IMR-90 (cell line): ENCODE measurements around the gene POU2F1. TPM values are rescaled to one million over a fixed set of nuclear protein-coding genes. Genes with fewer than 3 reads are reported as not detected.

ENCODE experiments used
- ATAC-seq: fragments of 200-7000 bp; cut with Tn5 transposase; 2 replicates; pipeline ENCODE4 v1.9.1; 2020; ENCODE audit warnings: low read depth, mild to moderate bottlenecking, moderate library complexity
- BruUV-seq: library from RNA; stranded (reverse); fragments of 400-500 nt; replicated peaks from 2 replicates; lab custom pipeline; 2021; lab: Mats Ljungman, UMichigan
- CTCF ChIA-PET: fragments of 300-600 bp; formaldehyde crosslinking; extraction: SDS; loops from one replicate; lab custom pipeline; 2021; ENCODE audit warnings: antibody characterized with exemption; lab: Yijun Ruan, JAX
- POLR2A ChIA-PET: fragments of 300-600 bp; sonication (Branson Sonifier 250); formaldehyde crosslinking; loops from one replicate; lab custom pipeline; 2022; ENCODE audit warnings: antibody characterized with exemption; ENCODE audit not compliant: unreplicated experiment; lab: Charles Lee
- DNase-seq: peaks from one replicate; pipeline ENCODE4 v3.0.0; 2013
- H2AFZ ChIP-seq: replicated peaks from 2 replicates; pipeline ENCODE3; 2013; ENCODE audit warnings: low read length, mild to moderate bottlenecking; ENCODE audit not compliant: poor library complexity
- H2AK5ac ChIP-seq: 2 replicates; pipeline ENCODE4 v1.6.1; 2013; ENCODE audit warnings: low read depth, low read length, inconsistent platforms
- H2AK9ac ChIP-seq: replicated peaks from 2 replicates; pipeline ENCODE3; 2013; ENCODE audit warnings: mild to moderate bottlenecking, low read depth, low read length, moderate library complexity; ENCODE audit not compliant: poor library complexity
- H2BK120ac ChIP-seq: 2 replicates; pipeline ENCODE4 v1.6.1; 2013; ENCODE audit warnings: low read depth, low read length, inconsistent platforms
- H2BK15ac ChIP-seq: 3 replicates; pipeline ENCODE4 v1.6.1; 2013; ENCODE audit warnings: low read depth, low read length, inconsistent platforms
- H2BK20ac ChIP-seq: 2 replicates; pipeline ENCODE4 v1.6.1; 2013; ENCODE audit warnings: low read depth, mild to moderate bottlenecking, inconsistent platforms, low read length, moderate library complexity
- H2BK5ac ChIP-seq: 2 replicates; pipeline ENCODE4 v1.6.1; 2013; ENCODE audit warnings: mild to moderate bottlenecking, low read depth, low read length, inconsistent platforms; ENCODE audit not compliant: poor library complexity, severe bottlenecking
- H3K14ac ChIP-seq: replicated peaks from 2 replicates; pipeline ENCODE4 v1.6.1; 2013; ENCODE audit warnings: low read depth, low read length, inconsistent platforms
- H3K18ac ChIP-seq: 2 replicates; pipeline ENCODE4 v1.6.1; 2013; ENCODE audit warnings: low read depth, low read length, control low read depth
- H3K23ac ChIP-seq: 2 replicates; pipeline ENCODE4 v1.6.1; 2013; ENCODE audit warnings: low read depth, low read length, inconsistent platforms
- H3K27ac ChIP-seq: 2 replicates; pipeline ENCODE4 v1.5.1; 2013; ENCODE audit warnings: mild to moderate bottlenecking, control low read depth, low read length; ENCODE audit not compliant: insufficient read depth
- H3K27me3 ChIP-seq: 2 replicates; pipeline ENCODE4 v1.6.1; 2013; ENCODE audit warnings: low read length; ENCODE audit not compliant: control insufficient read depth, insufficient read depth
- H3K36me3 ChIP-seq: 2 replicates; pipeline ENCODE4 v1.6.1; 2013; ENCODE audit warnings: low read length, mixed read lengths; ENCODE audit not compliant: control insufficient read depth, insufficient read depth
- H3K4ac ChIP-seq: 2 replicates; pipeline ENCODE4 v1.6.1; 2013; ENCODE audit warnings: low read depth, low read length, inconsistent platforms
- H3K4me1 ChIP-seq: 2 replicates; pipeline ENCODE4 v1.6.1; 2013; ENCODE audit warnings: low read length, mixed read lengths; ENCODE audit not compliant: control insufficient read depth, insufficient read depth
- H3K4me2 ChIP-seq: 2 replicates; pipeline ENCODE4 v1.6.1; 2013; ENCODE audit warnings: low read depth, mild to moderate bottlenecking, control low read depth, low read length, moderate library complexity
- H3K4me3 ChIP-seq: 2 replicates; pipeline ENCODE4 v1.5.1; 2013; ENCODE audit warnings: low read depth, mild to moderate bottlenecking, control low read depth, low read length, moderate library complexity; ENCODE audit not compliant: insufficient read depth
- H3K56ac ChIP-seq: 2 replicates; pipeline ENCODE4 v1.6.1; 2013; ENCODE audit warnings: low read length, inconsistent platforms; ENCODE audit not compliant: insufficient read depth; ENCODE audit errors: extremely low read depth
- H3K79me1 ChIP-seq, 2 experiments: 2 replicates each; pipeline ENCODE4 v1.6.1; 2013; ENCODE audit warnings: low read length in 2 of 2, inconsistent platforms in 1 of 2, low read depth in 1 of 2
- H3K9ac ChIP-seq: 2 replicates; pipeline ENCODE4 v1.6.1; 2013; ENCODE audit warnings: low read depth, low read length, control low read depth
- H3K9me1 ChIP-seq: 2 replicates; pipeline ENCODE4 v1.6.1; 2013; ENCODE audit warnings: low read length, inconsistent platforms; ENCODE audit not compliant: insufficient read depth
- H3K9me3 ChIP-seq: 2 replicates; pipeline ENCODE4 v1.6.1; 2013; ENCODE audit warnings: low read length; ENCODE audit not compliant: control insufficient read depth, insufficient read depth
- H4K20me1 ChIP-seq: 2 replicates; pipeline ENCODE4 v1.6.1; 2013; ENCODE audit warnings: low read length, inconsistent platforms; ENCODE audit not compliant: insufficient read depth
- H4K5ac ChIP-seq: 2 replicates; pipeline ENCODE4 v1.6.1; 2013; ENCODE audit warnings: mild to moderate bottlenecking, low read depth, low read length, control low read depth
- H4K8ac ChIP-seq, 2 experiments: 2 replicates each; pipeline ENCODE4 v1.6.1; 2013; ENCODE audit warnings: low read depth in 2 of 2, low read length in 2 of 2, control low read depth in 1 of 2, inconsistent platforms in 1 of 2
- H4K91ac ChIP-seq: 2 replicates; pipeline ENCODE4 v1.6.1; 2013; ENCODE audit warnings: low read depth, low read length, inconsistent platforms; ENCODE audit not compliant: insufficient read depth
- BHLHE40 ChIP-seq: fragments of 150-350 bp; IDR thresholded peaks from 2 replicates; pipeline ENCODE4 v1.6.1; 2016; ENCODE audit warnings: mild to moderate bottlenecking, low read depth, low read length
- CHD1 ChIP-seq: IDR thresholded peaks from 2 replicates; pipeline ENCODE4 v1.6.1; 2012; ENCODE audit warnings: low read depth, low read length, improper control_type of control experiment
- MAZ ChIP-seq: IDR thresholded peaks from 2 replicates; pipeline ENCODE4 v1.6.1; 2012; ENCODE audit warnings: low read depth, mild to moderate bottlenecking, low read length, improper control_type of control experiment, moderate library complexity, borderline replicate concordance
- POLR2A ChIP-seq: IDR thresholded peaks from 2 replicates; pipeline ENCODE4 v1.6.1; 2012; ENCODE audit warnings: mild to moderate bottlenecking, low read depth, low read length
- RAD21 ChIP-seq: IDR thresholded peaks from 2 replicates; pipeline ENCODE4 v1.6.1; 2012; ENCODE audit warnings: low read length, improper control_type of control experiment
- RFX5 ChIP-seq: IDR thresholded peaks from 2 replicates; pipeline ENCODE4 v1.8.0; 2012; ENCODE audit warnings: low read depth, mild to moderate bottlenecking, low read length, moderate library complexity
- SMC3 ChIP-seq: fragments of 150-350 bp; IDR thresholded peaks from 2 replicates; pipeline ENCODE4 v1.6.1; 2016; ENCODE audit warnings: low read depth, mild to moderate bottlenecking, antibody characterized with exemption, low read length, moderate library complexity
- dilution Hi-C: fragments of 300-500 bp; cut with HindIII; formaldehyde crosslinking; loops from one replicate; pipeline ENCODE4 v1.14.3; 2018; ENCODE audit warnings: low sequenced_read_pairs; ENCODE audit not compliant: unreplicated experiment
- in situ Hi-C: fragments of 300-500 bp; cut with MboI; formaldehyde crosslinking; loops from 3 replicates; pipeline ENCODE4 v1.14.3; 2019; ENCODE audit warnings: low sequenced_read_pairs, inconsistent platforms, mixed read lengths
- intact Hi-C: fragments of 100-400 bp; cut with micrococcal nuclease; formaldehyde crosslinking; loops from 2 replicates; pipeline ENCODE4 v1.10.0; 2022
- polyA plus RNA-seq, 3 experiments: library from polyadenylated mRNA; depleted of rRNA; stranded (reverse); fragments of >200 nt; gene quantifications; 2 replicates each; pipeline ENCODE4 v1.2.3, GENCODE V29; 2012; ENCODE audit warnings: low replicate concordance in 1 of 3
- total RNA-seq: library from RNA; depleted of rRNA; stranded (reverse); fragments of >200 nt; gene quantifications from 2 replicates; pipeline ENCODE4 v1.2.3, GENCODE V29; 2012
- TF ChIP-seq, protein P1 (sequence below): fragments of 150-350 bp; IDR thresholded peaks from 2 replicates; pipeline ENCODE4 v1.6.1; 2016; ENCODE audit warnings: low read depth, mild to moderate bottlenecking, low read length, moderate library complexity, borderline replicate concordance
- TF ChIP-seq, protein P2 (sequence below): fragments of 150-350 bp; IDR thresholded peaks from 2 replicates; pipeline ENCODE4 v1.6.1; 2017; ENCODE audit warnings: mild to moderate bottlenecking, antibody characterized with exemption, low read length, low read depth
- TF ChIP-seq, protein P3 (sequence below): conservative IDR thresholded peaks from 2 replicates; pipeline ENCODE4 v1.5.1; 2012; ENCODE audit warnings: mild to moderate bottlenecking, low read depth, low read length, improper control_type of control experiment

POU2F1 gene
- total and polyA plus RNA-seq, 2 of the 4 experiments (the other 2 are of a cell fraction), result 1.2 to 3.4 TPM

DNA sequence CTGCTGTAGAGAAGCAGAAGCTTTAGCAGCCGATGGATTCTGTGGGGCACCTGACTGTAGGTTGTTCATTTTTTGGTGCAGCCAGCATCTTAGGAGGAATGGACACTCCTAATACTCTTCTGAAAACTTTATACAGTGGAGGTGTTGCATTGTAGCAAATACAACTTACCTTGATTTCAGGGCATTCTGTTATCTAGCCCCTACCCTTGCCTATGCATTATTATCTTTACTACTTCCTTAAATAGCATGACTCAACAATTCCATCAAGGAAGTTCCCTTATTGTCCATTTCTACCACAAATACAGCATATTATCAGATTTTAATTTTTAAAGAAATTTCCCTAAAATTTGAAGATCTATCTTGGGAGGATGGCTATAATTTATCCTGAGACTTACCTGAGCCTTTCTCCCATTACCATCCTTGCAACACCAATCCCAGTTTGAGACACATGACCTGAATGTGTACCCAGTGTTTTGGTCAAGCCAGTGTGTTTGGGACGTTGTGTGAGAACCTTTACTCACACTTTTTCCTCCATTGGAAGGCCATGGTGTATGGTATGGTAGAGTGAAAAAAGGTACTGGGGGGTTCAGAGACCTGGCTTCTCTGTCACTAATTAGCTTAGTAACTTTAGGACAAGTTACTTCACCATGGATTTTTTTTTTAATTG, 9.2 kb downstream of the POU2F1 start (continued):
- no peak for TF ChIP-seq RFX5

DNA sequence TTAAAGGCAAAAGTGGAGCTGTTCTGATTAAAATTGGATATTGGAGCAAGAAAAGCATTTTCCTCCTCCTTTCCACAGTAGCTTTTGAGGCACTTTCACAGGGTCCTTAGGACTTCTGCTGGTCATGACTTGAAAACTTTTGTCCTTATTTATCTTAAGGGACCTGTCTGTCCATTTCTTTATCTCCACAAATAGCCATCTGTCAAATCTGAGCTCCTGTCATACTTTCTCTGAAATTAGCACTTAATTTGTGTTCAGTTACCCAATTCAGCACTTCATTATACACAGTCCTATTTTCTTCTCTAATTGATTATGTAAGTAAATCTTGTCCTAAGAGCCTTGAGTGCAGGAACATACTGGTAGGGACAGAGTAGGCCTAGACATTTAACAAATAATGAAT, 9.8 kb downstream of the POU2F1 start:
- CTCF ChIA-PET, result interaction anchor here (2.9 kb wide), 1 partner anchor 10 kb away, joined by 11 read pairs; the partner anchor contains the start of gene POU2F1
- Histone ChIP-seq H3K4me2 (no peak overlapping the region), H3K9ac (no peak overlapping the region), H4K5ac (no peak overlapping the region), H4K91ac (no peak overlapping the region), H3K14ac (no peak overlapping the region), H2BK20ac (no peak overlapping the region), H3K9me3 (no peaks in the 10 kb centered on the region), H3K9me1 (no peaks in the 10 kb centered on the region; the same call in 1 of the 2 replicates), H2AK5ac (no peak overlapping the region), H3K36me3 (no peaks in the 10 kb centered on the region), H2BK120ac (no peak overlapping the region), H4K8ac (no peak overlapping the region), H2AK9ac (no peak overlapping the region), H2BK15ac (no peak overlapping the region), H3K18ac (no peak overlapping the region), H2AFZ (no peak overlapping the region), H3K4ac (no peak overlapping the region), H3K4me3 (no peak overlapping the region), H3K23ac (no peak overlapping the region), H3K4me1 (peaks cover 3% of the 10 kb centered on the region; the same call in 1 of the 2 replicates), H3K79me1 (peaks cover 23 to 24% of the 10 kb centered on the region in 2 experiments), H4K20me1 (no peaks in the 10 kb centered on the region; the same call in 1 of the 2 replicates), H3K27me3 (no peaks in the 10 kb centered on the region), H3K27ac (no peak overlapping the region), H2BK5ac (no peak overlapping the region), H3K56ac (no peak overlapping the region)
- ATAC-seq, result no peak
- no TSS peak for BruUV-seq
- in situ Hi-C loops (no loop called here), intact Hi-C loops (no loop called here), dilution Hi-C loops (no loop called here)
- POLR2A ChIA-PET, result interaction anchor here (1.5 kb wide), 1 partner anchor 10 kb away, joined by 12 read pairs; no protein-coding TSS in a partner anchor
- DNase-seq, result no peak
- TF ChIP-seq RFX5 (no peak), POLR2A (no peak), RAD21 (no peak), MAZ (no peak), CHD1 (no peak), SMC3 (no peak), BHLHE40 (no peak)
- TF ChIP-seq, protein P1, sequence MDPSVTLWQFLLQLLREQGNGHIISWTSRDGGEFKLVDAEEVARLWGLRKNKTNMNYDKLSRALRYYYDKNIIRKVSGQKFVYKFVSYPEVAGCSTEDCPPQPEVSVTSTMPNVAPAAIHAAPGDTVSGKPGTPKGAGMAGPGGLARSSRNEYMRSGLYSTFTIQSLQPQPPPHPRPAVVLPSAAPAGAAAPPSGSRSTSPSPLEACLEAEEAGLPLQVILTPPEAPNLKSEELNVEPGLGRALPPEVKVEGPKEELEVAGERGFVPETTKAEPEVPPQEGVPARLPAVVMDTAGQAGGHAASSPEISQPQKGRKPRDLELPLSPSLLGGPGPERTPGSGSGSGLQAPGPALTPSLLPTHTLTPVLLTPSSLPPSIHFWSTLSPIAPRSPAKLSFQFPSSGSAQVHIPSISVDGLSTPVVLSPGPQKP, result no peak
- TF ChIP-seq, protein P2, sequence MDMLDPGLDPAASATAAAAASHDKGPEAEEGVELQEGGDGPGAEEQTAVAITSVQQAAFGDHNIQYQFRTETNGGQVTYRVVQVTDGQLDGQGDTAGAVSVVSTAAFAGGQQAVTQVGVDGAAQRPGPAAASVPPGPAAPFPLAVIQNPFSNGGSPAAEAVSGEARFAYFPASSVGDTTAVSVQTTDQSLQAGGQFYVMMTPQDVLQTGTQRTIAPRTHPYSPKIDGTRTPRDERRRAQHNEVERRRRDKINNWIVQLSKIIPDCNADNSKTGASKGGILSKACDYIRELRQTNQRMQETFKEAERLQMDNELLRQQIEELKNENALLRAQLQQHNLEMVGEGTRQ, result no peak
- TF ChIP-seq, protein P3, sequence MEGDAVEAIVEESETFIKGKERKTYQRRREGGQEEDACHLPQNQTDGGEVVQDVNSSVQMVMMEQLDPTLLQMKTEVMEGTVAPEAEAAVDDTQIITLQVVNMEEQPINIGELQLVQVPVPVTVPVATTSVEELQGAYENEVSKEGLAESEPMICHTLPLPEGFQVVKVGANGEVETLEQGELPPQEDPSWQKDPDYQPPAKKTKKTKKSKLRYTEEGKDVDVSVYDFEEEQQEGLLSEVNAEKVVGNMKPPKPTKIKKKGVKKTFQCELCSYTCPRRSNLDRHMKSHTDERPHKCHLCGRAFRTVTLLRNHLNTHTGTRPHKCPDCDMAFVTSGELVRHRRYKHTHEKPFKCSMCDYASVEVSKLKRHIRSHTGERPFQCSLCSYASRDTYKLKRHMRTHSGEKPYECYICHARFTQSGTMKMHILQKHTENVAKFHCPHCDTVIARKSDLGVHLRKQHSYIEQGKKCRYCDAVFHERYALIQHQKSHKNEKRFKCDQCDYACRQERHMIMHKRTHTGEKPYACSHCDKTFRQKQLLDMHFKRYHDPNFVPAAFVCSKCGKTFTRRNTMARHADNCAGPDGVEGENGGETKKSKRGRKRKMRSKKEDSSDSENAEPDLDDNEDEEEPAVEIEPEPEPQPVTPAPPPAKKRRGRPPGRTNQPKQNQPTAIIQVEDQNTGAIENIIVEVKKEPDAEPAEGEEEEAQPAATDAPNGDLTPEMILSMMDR, result no peak
